Activated CD4-positive, alpha-beta T cell treated with anti-CD3 and anti-CD28 coated beads, Interleukin-2, amount 10 ng/mL, durations not matched to agents 24 days and 14 days (primary cell): Measurements from ENCODE around the gene CHST4. TPM values are rescaled to one million over a fixed set of nuclear protein-coding genes. Genes with fewer than 3 reads are reported as not detected.
"Not testable (repeated sequence)": the region's sequence is repeated elsewhere in the genome, so short reads cannot be mapped to it uniquely, and the experiment has no call there.

Source experiments
- DNase-seq: peaks from one replicate; pipeline ENCODE4 v3.0.0; 2022
- H3K27ac Mint-ChIP-seq: one replicate; pipeline ENCODE4 v1.8.0; 2022; ENCODE audit warnings: mild to moderate bottlenecking, mixed read lengths
- H3K27me3 Mint-ChIP-seq: one replicate; pipeline ENCODE4 v1.8.0; 2022; ENCODE audit warnings: mixed read lengths
- H3K36me3 Mint-ChIP-seq: one replicate; pipeline ENCODE4 v1.8.0; 2022; ENCODE audit warnings: low read depth, mild to moderate bottlenecking, mixed read lengths
- H3K4me1 Mint-ChIP-seq: one replicate; pipeline ENCODE4 v1.8.0; 2021; ENCODE audit warnings: mixed read lengths
- H3K4me3 Mint-ChIP-seq: one replicate; pipeline ENCODE4 v1.8.0; 2022; ENCODE audit warnings: mild to moderate bottlenecking, moderate library complexity, mixed read lengths
- H3K9me3 Mint-ChIP-seq: one replicate; pipeline ENCODE4 v1.8.0; 2021; ENCODE audit warnings: mixed read lengths
- intact Hi-C: fragments of 100-400 bp; cut with micrococcal nuclease; formaldehyde crosslinking; loops from one replicate; pipeline ENCODE4 v1.15.1; 2023
- total RNA-seq: library from RNA; stranded (reverse); gene quantifications from 2 replicates; pipeline ENCODE4 v1.2.3, GENCODE V29; 2022

CHST4 gene
- total RNA-seq, 1 donor from 2014 or later: not detected

- Mint-ChIP-seq H3K27ac (no peak overlapping the region), H3K27me3 (peaks cover 9% of the 10 kb centered on the region), H3K9me3 (no peaks in the 10 kb centered on the region), H3K4me1 (peaks cover 15% of the 10 kb centered on the region), H3K4me3 (no peak overlapping the region), H3K36me3 (no peaks in the 10 kb centered on the region)
- intact Hi-C loops: loop anchor here (10.0 kb wide), 2 partner anchors 157 to 317 kb away; partner anchors contain the start of genes PHLPP2 and ZNF821
- no peak for DNase-seq
Observed at GRCh38 chr16:71567931-71568330, 41.7 kb downstream of the CHST4 start.

- H3K27ac Mint-ChIP-seq: no peak overlapping the region
- DNase-seq: no peak
Observed at GRCh38 chr16:71568551-71568950, 42.3 kb downstream of the CHST4 start.

GRCh38 chr16:71569621-71570020 lies 43.4 kb downstream of the CHST4 start:
- no peak overlapping the region for H3K4me3 Mint-ChIP-seq
- H3K9me3 Mint-ChIP-seq: no peaks in the 10 kb centered on the region
- H3K27me3 Mint-ChIP-seq: peaks cover 13% of the 10 kb centered on the region
- H3K4me1 Mint-ChIP-seq: peaks cover 13% of the 10 kb centered on the region
- DNase-seq: no peak
- intact Hi-C loops: loop anchor here (10.0 kb wide), 2 partner anchors 155 to 315 kb away; partner anchors contain the start of genes PHLPP2 and ZNF821
- H3K36me3 Mint-ChIP-seq: no peaks in the 10 kb centered on the region
- no peak overlapping the region for H3K27ac Mint-ChIP-seq

More at GRCh38 chr16:71568551-71568950, 42.3 kb downstream of the CHST4 start:
- H3K9me3 Mint-ChIP-seq: no peaks in the 10 kb centered on the region
- H3K4me1 Mint-ChIP-seq: peaks cover 15% of the 10 kb centered on the region
- peaks cover 9% of the 10 kb centered on the region for H3K27me3 Mint-ChIP-seq
- H3K4me3 Mint-ChIP-seq: no peak overlapping the region
- H3K36me3 Mint-ChIP-seq: no peaks in the 10 kb centered on the region
- intact Hi-C loops: loop anchor here (10.0 kb wide), 2 partner anchors 156 to 316 kb away; partner anchors contain the start of genes PHLPP2 and ZNF821

- H3K4me1 Mint-ChIP-seq: peaks cover 11% of the 10 kb centered on the region
- DNase-seq: no peak
- H3K27ac Mint-ChIP-seq: no peak overlapping the region
- no peaks in the 10 kb centered on the region for H3K9me3 Mint-ChIP-seq
- peaks cover 13% of the 10 kb centered on the region for H3K27me3 Mint-ChIP-seq
- intact Hi-C loops: no loop called here
- H3K4me3 Mint-ChIP-seq: no peak overlapping the region
- H3K36me3 Mint-ChIP-seq: no peaks in the 10 kb centered on the region
Observed at GRCh38 chr16:71570144-71570543, 43.9 kb downstream of the CHST4 start.

- Mint-ChIP-seq H3K4me1 (no peaks in the 10 kb centered on the region), H3K27me3 (peaks cover 21% of the 10 kb centered on the region), H3K27ac (no peak overlapping the region), H3K4me3 (no peak overlapping the region), H3K9me3 (no peaks in the 10 kb centered on the region), H3K36me3 (no peaks in the 10 kb centered on the region)
- DNase-seq: no peak
- intact Hi-C loops: no loop called here
Observed at GRCh38 chr16:71572497-71573116, 46.4 kb downstream of the CHST4 start.

- no peaks in the 10 kb centered on the region for H3K36me3 Mint-ChIP-seq
- no peaks in the 10 kb centered on the region for H3K4me1 Mint-ChIP-seq
- H3K27ac Mint-ChIP-seq: no peak overlapping the region
- intact Hi-C loops: no loop called here
- DNase-seq: no peak
- H3K4me3 Mint-ChIP-seq: no peak overlapping the region
- H3K27me3 Mint-ChIP-seq: peaks cover 21% of the 10 kb centered on the region
- H3K9me3 Mint-ChIP-seq: no peaks in the 10 kb centered on the region
Observed at GRCh38 chr16:71573387-71574094, 47.3 kb downstream of the CHST4 start.

- Mint-ChIP-seq H3K4me1 (no peaks in the 10 kb centered on the region), H3K9me3 (no peaks in the 10 kb centered on the region), H3K27me3 (peaks cover 19% of the 10 kb centered on the region), H3K4me3 (no peak overlapping the region), H3K36me3 (no peaks in the 10 kb centered on the region), H3K27ac (no peak overlapping the region)
- intact Hi-C loops: no loop called here
- DNase-seq: no peak
Observed at GRCh38 chr16:71574702-71575101, 48.5 kb downstream of the CHST4 start.

GRCh38 chr16:71576971-71577370 lies 50.7 kb downstream of the CHST4 start, which contains the start of gene TAT:
TAT (minus strand) TSS chr16:71577092; CDS start chr16:71576415, 677 bp downstream.
- H3K9me3 Mint-ChIP-seq: no peaks in the 10 kb centered on the region
- no peaks in the 10 kb centered on the region for H3K4me1 Mint-ChIP-seq
- no peak within 1 kb of the TSS for H3K27ac Mint-ChIP-seq
- no peaks in the 10 kb centered on the region for H3K36me3 Mint-ChIP-seq
- H3K27me3 Mint-ChIP-seq: peaks cover 15% of the 10 kb centered on the region
- intact Hi-C loops: no loop called here
- no peak for DNase-seq
- no peak within 1 kb of the TSS for H3K4me3 Mint-ChIP-seq

GRCh38 chr16:71582553-71582848 lies 56.3 kb downstream of the CHST4 start:
- intact Hi-C loops, H3K27ac Mint-ChIP-seq, H3K9me3 Mint-ChIP-seq, H3K4me3 Mint-ChIP-seq, H3K4me1 Mint-ChIP-seq, DNase-seq, H3K36me3 Mint-ChIP-seq: not testable (repeated sequence)
- peaks cover 12% of the 10 kb centered on the region for H3K27me3 Mint-ChIP-seq

GRCh38 chr16:71584543-71585317 lies 58.5 kb downstream of the CHST4 start:
- Mint-ChIP-seq H3K4me1 (no peaks in the 10 kb centered on the region), H3K9me3 (no peaks in the 10 kb centered on the region), H3K27ac (no peak overlapping the region), H3K27me3 (peaks cover 11% of the 10 kb centered on the region), H3K4me3 (no peak overlapping the region), H3K36me3 (no peaks in the 10 kb centered on the region)
- no peak for DNase-seq
- intact Hi-C loops: no loop called here

- intact Hi-C loops: no loop called here
- DNase-seq: no peak
- Mint-ChIP-seq H3K4me1 (no peaks in the 10 kb centered on the region), H3K27me3 (peaks cover 11% of the 10 kb centered on the region), H3K36me3 (no peaks in the 10 kb centered on the region), H3K27ac (no peak overlapping the region), H3K9me3 (no peaks in the 10 kb centered on the region), H3K4me3 (no peak overlapping the region)
Observed at GRCh38 chr16:71585318-71585703, 59.1 kb downstream of the CHST4 start.
